OCI-LY7 (cell line): ENCODE results near the gene GJC2. TPM values are rescaled to one million over a fixed set of nuclear protein-coding genes. Genes with fewer than 3 reads are reported as not detected.

Experiments used
- BruUV-seq: library from RNA; stranded (reverse); fragments of 400-500 nt; replicated peaks from 2 replicates; lab custom pipeline; 2021; lab: Mats Ljungman, UMichigan
- CTCF ChIA-PET: fragments of 300-600 bp; sonication (Branson Sonifier 250); formaldehyde crosslinking; loops from one replicate; lab custom pipeline; 2022; ENCODE audit warnings: antibody characterized with exemption; ENCODE audit not compliant: unreplicated experiment; lab: Charles Lee
- POLR2A ChIA-PET: fragments of 300-600 bp; sonication (Branson Sonifier 250); formaldehyde crosslinking; loops from one replicate; lab custom pipeline; 2022; ENCODE audit warnings: antibody characterized with exemption; lab: Charles Lee
- DNase-seq: peaks from one replicate; pipeline ENCODE4 v3.0.0-alpha.2; 2015; ENCODE audit warnings: low spot score
- H2AFZ ChIP-seq: fragments of 200-600 bp; sonication (generic), shearing (Covaris generic); 2 replicates; pipeline ENCODE4 v1.6.1; 2014; ENCODE audit warnings: mild to moderate bottlenecking, antibody characterized with exemption, low read length, moderate library complexity
- H3K27ac ChIP-seq: fragments of 200-600 bp; sonication (generic); 2 replicates; pipeline ENCODE4 v1.5.1; 2014; ENCODE audit warnings: mixed run types, low read depth, mild to moderate bottlenecking, moderate library complexity, low read length, inconsistent platforms; ENCODE audit not compliant: poor library complexity, severe bottlenecking
- H3K36me3 ChIP-seq: fragments of 200-600 bp; sonication (generic); 2 replicates; pipeline ENCODE4 v1.6.1; 2014; ENCODE audit warnings: mild to moderate bottlenecking, antibody characterized with exemption, low read length, moderate library complexity, mixed read lengths; ENCODE audit not compliant: insufficient read depth
- H3K4me1 ChIP-seq: fragments of 200-600 bp; sonication (generic); 2 replicates; pipeline ENCODE4 v1.5.1; 2014; ENCODE audit warnings: mild to moderate bottlenecking, low read length; ENCODE audit not compliant: insufficient read depth, poor library complexity, severe bottlenecking
- H3K4me2 ChIP-seq: fragments of 200-600 bp; sonication (generic); 2 replicates; pipeline ENCODE4 v1.6.1; 2014; ENCODE audit warnings: mild to moderate bottlenecking, low read length
- H3K4me3 ChIP-seq: fragments of 200-600 bp; sonication (generic); 2 replicates; pipeline ENCODE4 v1.5.1; 2014; ENCODE audit warnings: mild to moderate bottlenecking, low read depth, low read length; ENCODE audit not compliant: poor library complexity, severe bottlenecking
- H3K79me2 ChIP-seq: fragments of 200-600 bp; sonication (generic); 2 replicates; pipeline ENCODE4 v1.6.1; 2016; ENCODE audit warnings: low read depth, mild to moderate bottlenecking, low read length, moderate library complexity, mixed read lengths; ENCODE audit not compliant: insufficient read depth
- H3K9me2 ChIP-seq: fragments of 200-600 bp; sonication (generic); 2 replicates; pipeline ENCODE4 v1.6.1; 2016; ENCODE audit warnings: mild to moderate bottlenecking, low read length, mixed read lengths; ENCODE audit not compliant: insufficient read depth
- H3K9me3 ChIP-seq: fragments of 200-600 bp; sonication (generic); 2 replicates; pipeline ENCODE4 v1.6.1; 2014; ENCODE audit warnings: mild to moderate bottlenecking, mixed run types, low read length, mixed read lengths
- H4K20me1 ChIP-seq: fragments of 200-600 bp; sonication (generic); 2 replicates; pipeline ENCODE4 v1.6.1; 2014; ENCODE audit warnings: mild to moderate bottlenecking, antibody characterized with exemption, low read length, moderate library complexity, mixed read lengths; ENCODE audit not compliant: insufficient read depth
- EZH2phosphoT487 ChIP-seq: fragments of 200-600 bp; sonication (generic); IDR thresholded peaks from 2 replicates; pipeline ENCODE4 v1.6.1; 2018; ENCODE audit warnings: low read depth, borderline replicate concordance, mild to moderate bottlenecking, mixed run types, antibody characterized with exemption, low read length, moderate library complexity, mixed read lengths
- intact Hi-C: fragments of 100-400 bp; cut with micrococcal nuclease; formaldehyde crosslinking; loops from one replicate; pipeline ENCODE4 v1.10.0; 2022; ENCODE audit not compliant: unreplicated experiment
- total RNA-seq, 2 experiments: library from RNA; depleted of rRNA in 1 of 2; stranded (reverse); fragments of >200 nt in 1 of 2; shearing (Covaris generic) in 1 of 2; gene quantifications; 2 replicates each; pipeline ENCODE4 v1.2.3, GENCODE V29; 2014 to 2022
- TF ChIP-seq, protein P1 (sequence below): fragments of 200-600 bp; sonication (generic); conservative IDR thresholded peaks from 2 replicates; pipeline ENCODE4 v1.5.1; 2014; ENCODE audit warnings: mild to moderate bottlenecking, antibody characterized with exemption, low read length, moderate library complexity, mixed read lengths

GJC2 gene
- total RNA-seq, 2 experiments from 2014 or later = 0.22 to 0.80 TPM

- TF ChIP-seq EZH2phosphoT487 = no peak
- TF ChIP-seq, protein P1, sequence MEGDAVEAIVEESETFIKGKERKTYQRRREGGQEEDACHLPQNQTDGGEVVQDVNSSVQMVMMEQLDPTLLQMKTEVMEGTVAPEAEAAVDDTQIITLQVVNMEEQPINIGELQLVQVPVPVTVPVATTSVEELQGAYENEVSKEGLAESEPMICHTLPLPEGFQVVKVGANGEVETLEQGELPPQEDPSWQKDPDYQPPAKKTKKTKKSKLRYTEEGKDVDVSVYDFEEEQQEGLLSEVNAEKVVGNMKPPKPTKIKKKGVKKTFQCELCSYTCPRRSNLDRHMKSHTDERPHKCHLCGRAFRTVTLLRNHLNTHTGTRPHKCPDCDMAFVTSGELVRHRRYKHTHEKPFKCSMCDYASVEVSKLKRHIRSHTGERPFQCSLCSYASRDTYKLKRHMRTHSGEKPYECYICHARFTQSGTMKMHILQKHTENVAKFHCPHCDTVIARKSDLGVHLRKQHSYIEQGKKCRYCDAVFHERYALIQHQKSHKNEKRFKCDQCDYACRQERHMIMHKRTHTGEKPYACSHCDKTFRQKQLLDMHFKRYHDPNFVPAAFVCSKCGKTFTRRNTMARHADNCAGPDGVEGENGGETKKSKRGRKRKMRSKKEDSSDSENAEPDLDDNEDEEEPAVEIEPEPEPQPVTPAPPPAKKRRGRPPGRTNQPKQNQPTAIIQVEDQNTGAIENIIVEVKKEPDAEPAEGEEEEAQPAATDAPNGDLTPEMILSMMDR = no peak
- peaks cover 74% of the 10 kb centered on the region for H3K4me1 ChIP-seq
- no peaks in the 10 kb centered on the region for H3K9me3 ChIP-seq
- peaks cover 16% of the 10 kb centered on the region; the same call in 1 of the 2 replicates for H4K20me1 ChIP-seq
- DNase-seq = peak; percentile 26
- peaks cover 28% of the 10 kb centered on the region for H3K36me3 ChIP-seq
- intact Hi-C loops = no loop called here
- ChIA-PET POLR2A (interaction anchor here (0.8 to 1.3 kb wide), 3 partner anchors 15 to 26 kb away, joined by 3 to 5 read pairs (median 5); partner anchors contain the start of gene IBA57), CTCF (no interaction called here)
- BruUV-seq = no TSS peak
- no peak overlapping the region for H2AFZ ChIP-seq
- peak overlapping the region; percentile 92 for H3K4me3 ChIP-seq
- H3K79me2 ChIP-seq = peaks cover 47% of the 10 kb centered on the region
- H3K4me2 ChIP-seq = peak overlapping the region; percentile 99
- H3K27ac ChIP-seq = peak overlapping the region; percentile 51
- H3K9me2 ChIP-seq = no peaks in the 10 kb centered on the region
Measured at GRCh38 chr1:228140724-228141225, 9.0 kb upstream of the GJC2 start.

- BruUV-seq = no TSS peak
- peaks cover 68% of the 10 kb centered on the region for H3K4me1 ChIP-seq
Measured at GRCh38 chr1:228141226-228142044, 8.3 kb upstream of the GJC2 start.

More at GRCh38 chr1:228141226-228142044, 8.3 kb upstream of the GJC2 start:
- Histone ChIP-seq H3K9me3 (no peaks in the 10 kb centered on the region), H2AFZ (no peak overlapping the region), H3K4me3 (peak overlapping the region; percentile 92), H3K79me2 (peaks cover 47% of the 10 kb centered on the region), H3K27ac (peak overlapping the region; percentile 51), H3K9me2 (no peaks in the 10 kb centered on the region), H3K4me2 (peak overlapping the region; percentile 99), H3K36me3 (peaks cover 31% of the 10 kb centered on the region), H4K20me1 (peaks cover 16% of the 10 kb centered on the region; the same call in 1 of the 2 replicates)
- POLR2A ChIA-PET = interaction anchor here (1.2 kb wide), 1 partner anchor 25 kb away, joined by 5 read pairs; no protein-coding TSS in a partner anchor
- TF ChIP-seq, protein P1 = no peak
- CTCF ChIA-PET = interaction anchor here (0.9 kb wide), 1 partner anchor 23 kb away, joined by 3 read pairs; no protein-coding TSS in a partner anchor
- peak; percentile 46 for DNase-seq
- intact Hi-C loops = no loop called here
